Stimulated activated CD4-positive, alpha-beta T cell treated with anti-CD3 and anti-CD28 coated beads, TNF-alpha, amount 100 ng/mL, for 48 hours (primary cell): Measurements from ENCODE around the gene SEC24C.
"Not testable (repeated sequence)": the region's sequence is repeated elsewhere in the genome, so short reads cannot be mapped to it uniquely, and the experiment has no call there.

Source experiments
- DNase-seq, 3 donors: peaks; one replicate each; pipeline ENCODE4 v3.0.0-alpha.2; 2020; ENCODE audit warnings: low read depth in 3 of 3

Gene SEC24C, protein sequence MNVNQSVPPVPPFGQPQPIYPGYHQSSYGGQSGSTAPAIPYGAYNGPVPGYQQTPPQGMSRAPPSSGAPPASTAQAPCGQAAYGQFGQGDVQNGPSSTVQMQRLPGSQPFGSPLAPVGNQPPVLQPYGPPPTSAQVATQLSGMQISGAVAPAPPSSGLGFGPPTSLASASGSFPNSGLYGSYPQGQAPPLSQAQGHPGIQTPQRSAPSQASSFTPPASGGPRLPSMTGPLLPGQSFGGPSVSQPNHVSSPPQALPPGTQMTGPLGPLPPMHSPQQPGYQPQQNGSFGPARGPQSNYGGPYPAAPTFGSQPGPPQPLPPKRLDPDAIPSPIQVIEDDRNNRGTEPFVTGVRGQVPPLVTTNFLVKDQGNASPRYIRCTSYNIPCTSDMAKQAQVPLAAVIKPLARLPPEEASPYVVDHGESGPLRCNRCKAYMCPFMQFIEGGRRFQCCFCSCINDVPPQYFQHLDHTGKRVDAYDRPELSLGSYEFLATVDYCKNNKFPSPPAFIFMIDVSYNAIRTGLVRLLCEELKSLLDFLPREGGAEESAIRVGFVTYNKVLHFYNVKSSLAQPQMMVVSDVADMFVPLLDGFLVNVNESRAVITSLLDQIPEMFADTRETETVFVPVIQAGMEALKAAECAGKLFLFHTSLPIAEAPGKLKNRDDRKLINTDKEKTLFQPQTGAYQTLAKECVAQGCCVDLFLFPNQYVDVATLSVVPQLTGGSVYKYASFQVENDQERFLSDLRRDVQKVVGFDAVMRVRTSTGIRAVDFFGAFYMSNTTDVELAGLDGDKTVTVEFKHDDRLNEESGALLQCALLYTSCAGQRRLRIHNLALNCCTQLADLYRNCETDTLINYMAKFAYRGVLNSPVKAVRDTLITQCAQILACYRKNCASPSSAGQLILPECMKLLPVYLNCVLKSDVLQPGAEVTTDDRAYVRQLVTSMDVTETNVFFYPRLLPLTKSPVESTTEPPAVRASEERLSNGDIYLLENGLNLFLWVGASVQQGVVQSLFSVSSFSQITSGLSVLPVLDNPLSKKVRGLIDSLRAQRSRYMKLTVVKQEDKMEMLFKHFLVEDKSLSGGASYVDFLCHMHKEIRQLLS

GRCh38 chr10:73743905-73744663 is at the start of gene SEC24C:
Gene SEC24C (plus strand): TSS chr10:73744372. CDS start chr10:73746833, 2,461 bp downstream.
- DNase-seq, result peak; percentile 89 to 93 (median 92)

DNA sequence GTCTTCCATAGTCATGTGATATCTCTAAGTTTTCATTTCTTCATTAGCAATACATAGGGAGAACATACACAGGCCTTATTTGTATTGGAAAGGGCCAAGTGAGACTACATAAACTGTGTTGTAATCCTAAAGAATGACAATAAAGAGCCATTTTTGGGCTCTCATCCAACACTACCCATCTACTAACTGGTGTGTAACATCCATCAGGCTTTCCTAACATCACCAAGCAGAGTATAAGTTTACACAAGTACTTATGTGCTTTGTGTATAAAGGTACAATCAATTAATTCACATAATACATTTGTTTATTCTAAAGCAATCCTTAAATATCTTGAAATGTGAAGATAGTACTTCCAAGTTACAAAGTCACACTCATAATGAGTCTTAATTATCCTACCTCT is 48.9 kb upstream of the SEC24C start:
- DNase-seq, result not testable (repeated sequence)

- DNase-seq, result not testable (repeated sequence)
Observed at GRCh38 chr10:73697675-73698159, 46.5 kb upstream of the SEC24C start, which contains the start of gene AGAP5. Gene AGAP5 (minus strand): TSS chr10:73698109. CDS start chr10:73697755, 354 bp downstream.

DNA sequence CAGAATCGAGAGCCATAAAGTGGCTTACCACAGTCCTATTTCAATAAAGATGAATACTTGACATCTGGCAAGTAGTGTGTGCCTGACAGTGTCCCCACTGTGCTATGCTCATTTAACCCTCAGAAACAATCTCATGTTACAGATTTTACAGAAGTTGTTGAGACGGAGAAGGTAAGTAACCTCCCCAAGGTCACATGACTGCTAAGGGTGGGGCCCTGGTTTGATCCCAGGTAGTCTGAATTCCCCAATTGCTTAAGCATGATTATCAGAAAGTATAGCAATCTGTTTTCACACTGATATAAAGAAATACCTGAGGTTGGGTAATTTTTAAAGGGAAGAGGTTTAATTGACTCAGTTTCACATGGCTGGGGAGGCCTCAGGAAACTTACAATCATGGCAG is 45.4 kb upstream of the SEC24C start:
- not testable (repeated sequence) for DNase-seq

DNA sequence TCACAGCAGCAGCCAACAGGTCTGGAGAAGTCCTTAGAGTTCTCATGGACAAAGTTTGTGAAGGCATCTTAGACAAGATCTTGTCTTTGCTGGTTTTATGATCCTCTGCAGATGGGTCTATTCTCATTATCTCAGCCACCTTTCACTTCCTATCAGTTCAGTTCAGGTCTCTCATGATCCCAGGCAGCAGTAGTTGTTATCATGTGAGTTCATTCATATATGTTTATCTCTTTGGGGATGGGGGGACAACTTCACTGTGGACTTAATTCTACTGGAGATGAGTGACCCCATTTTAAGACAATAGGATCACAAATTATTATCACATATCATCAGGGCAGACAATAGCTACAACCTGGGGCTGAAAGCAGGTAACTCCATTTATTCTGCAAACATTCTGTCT is 40.2 kb upstream of the SEC24C start:
- DNase-seq, result not testable (repeated sequence)

DNA sequence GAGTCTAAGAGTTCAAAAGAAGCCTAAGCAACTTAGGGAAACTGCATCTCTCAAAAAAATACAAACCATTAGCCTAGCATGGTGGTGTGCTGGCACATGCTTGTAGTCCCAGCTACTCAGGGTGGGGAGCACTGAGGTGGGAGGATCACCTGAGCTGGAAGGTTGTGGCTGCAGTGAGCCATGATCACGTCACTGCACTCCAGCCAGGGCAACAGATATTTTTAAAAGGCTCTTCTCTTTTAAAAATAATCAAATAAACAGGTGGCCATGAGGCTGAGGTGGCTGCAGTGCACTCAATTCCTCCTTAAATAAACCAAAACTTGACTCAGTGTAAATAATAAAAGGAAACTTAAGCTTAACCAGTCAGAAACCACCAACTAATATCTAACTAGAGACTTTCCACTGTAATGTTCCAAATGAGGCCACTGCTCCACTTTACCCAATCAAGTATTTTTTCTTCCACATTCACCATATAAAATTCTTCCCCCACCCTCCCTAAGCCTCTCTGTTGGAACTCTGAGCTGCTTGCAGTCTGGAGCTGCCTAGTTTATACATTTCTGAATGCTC is 38.6 kb upstream of the SEC24C start:
- DNase-seq, result not testable (repeated sequence)

GRCh38 chr10:73706488-73706887 is 37.7 kb upstream of the SEC24C start:
- DNase-seq, result not testable (repeated sequence)

GRCh38 chr10:73707628-73708027 is 36.5 kb upstream of the SEC24C start:
- DNase-seq, result not testable (repeated sequence)

DNA sequence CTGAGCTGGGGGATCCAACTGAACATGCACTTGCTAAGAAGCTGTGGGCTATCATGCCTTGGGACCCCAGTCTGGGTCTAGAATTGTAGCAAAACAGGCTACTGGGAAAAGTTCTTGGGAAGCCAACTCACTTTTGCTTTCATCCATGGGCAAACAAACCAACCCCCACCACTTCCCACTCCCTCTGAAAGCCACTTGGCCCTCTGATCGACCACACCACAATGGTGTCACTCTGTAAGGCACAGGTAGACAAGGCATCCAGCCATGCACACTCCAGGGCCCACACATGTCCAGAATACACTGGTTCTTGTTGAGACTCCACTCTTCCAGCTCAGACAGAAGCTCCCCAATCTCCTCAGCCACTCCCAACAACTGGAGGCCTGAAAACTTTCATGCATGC is 36.0 kb upstream of the SEC24C start:
- not testable (repeated sequence) for DNase-seq

DNA sequence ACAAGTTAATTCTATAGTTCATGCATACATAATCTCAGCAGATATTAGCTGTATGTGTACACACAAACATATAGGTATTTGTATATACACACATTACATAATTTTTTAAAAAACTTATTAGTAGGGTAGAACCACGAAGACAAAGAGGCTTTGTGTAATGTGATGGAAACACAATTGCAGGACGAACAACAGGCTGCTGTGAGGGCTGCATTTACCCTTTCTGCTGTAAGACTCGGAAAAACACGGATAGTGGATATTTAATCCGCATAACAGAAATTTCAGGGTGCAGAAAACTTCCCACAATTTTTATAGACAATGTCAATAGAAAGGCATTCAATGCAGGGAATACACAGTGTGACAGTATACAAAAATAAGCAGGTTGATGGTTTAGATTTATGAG is 32.5 kb upstream of the SEC24C start:
- DNase-seq, result not testable (repeated sequence)

DNA sequence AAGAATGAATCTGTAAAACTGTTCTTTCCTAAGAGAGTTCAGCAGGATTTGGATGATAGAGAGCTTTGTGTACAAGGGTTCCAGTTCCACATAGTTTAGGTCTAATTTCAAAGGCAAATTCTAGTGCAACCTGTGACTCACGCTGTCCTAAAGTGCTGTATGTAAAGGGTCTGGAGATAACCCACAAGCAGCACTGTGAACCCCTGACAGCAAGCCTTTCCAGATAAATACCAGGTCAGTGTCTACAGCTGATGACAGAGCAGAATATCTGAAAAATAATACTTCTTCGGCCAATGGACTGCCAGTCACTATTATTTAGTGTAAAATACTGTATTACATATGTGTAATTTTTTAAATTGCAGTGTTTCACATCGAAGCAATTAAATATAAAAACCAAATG is 30.3 kb upstream of the SEC24C start:
- DNase-seq, result not testable (repeated sequence)

DNA sequence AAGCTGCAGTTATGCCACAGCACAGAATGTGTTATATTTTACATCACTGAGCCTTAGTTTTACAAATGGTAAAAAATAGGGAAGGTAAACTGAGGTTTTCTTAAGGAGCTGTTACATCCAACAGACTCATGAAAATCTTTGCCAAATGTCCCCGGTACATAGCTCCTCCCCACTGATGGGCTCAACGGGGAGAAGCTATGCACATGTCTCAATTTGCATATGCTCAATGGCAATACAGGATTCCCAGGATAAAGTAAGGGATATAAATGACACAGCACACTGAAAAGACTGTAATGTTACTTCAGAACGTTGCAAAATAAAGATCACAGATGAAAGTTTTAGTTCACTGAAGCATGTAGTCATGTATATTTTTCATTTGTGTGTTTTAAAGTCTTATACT is 29.7 kb upstream of the SEC24C start:
- DNase-seq, result not testable (repeated sequence)

GRCh38 chr10:73715179-73716156 is 28.7 kb upstream of the SEC24C start:
- not testable (repeated sequence) for DNase-seq

DNA sequence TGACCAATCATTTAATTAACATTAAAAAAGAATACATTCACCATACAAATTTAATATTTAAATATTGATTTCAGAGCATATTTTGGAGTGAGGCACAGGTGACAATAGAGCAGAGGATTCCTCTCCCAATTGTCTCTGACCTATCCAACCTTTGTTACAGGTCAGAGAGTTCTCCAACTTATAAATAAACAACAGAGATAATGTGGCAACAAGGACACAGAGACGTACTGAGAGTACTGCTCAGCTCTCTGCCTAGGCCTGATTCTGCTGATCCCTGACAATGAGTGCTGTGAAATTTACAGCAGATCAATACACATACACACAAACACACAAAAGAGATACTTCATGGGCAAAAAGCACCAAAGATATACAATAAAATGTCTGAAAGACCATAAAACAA is 27.9 kb upstream of the SEC24C start:
- DNase-seq, result no peak

- no peak for DNase-seq
Observed at GRCh38 chr10:73717556-73717955, 26.6 kb upstream of the SEC24C start.

GRCh38 chr10:73720561-73720960 is 23.6 kb upstream of the SEC24C start:
- DNase-seq, result not testable (repeated sequence)

DNA sequence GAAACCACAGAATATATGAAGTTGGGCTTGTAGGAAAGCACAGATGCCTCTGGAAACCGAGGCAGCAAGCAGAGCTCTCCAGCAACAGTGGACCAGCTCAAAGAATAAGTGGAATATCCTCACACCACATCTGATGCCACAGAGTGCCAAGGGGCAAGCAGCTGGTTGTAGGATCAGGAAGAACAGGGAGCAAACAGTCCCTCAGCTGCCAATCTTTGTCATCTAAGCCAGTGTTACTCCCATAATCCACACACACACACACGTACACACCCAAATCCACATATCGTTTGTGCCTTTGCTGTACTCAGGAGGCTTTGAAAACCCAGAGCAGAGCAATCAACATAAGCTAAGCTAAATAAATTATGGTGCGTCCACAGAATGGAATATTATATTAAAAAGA is 20.7 kb upstream of the SEC24C start:
- DNase-seq, result no peak

DNA sequence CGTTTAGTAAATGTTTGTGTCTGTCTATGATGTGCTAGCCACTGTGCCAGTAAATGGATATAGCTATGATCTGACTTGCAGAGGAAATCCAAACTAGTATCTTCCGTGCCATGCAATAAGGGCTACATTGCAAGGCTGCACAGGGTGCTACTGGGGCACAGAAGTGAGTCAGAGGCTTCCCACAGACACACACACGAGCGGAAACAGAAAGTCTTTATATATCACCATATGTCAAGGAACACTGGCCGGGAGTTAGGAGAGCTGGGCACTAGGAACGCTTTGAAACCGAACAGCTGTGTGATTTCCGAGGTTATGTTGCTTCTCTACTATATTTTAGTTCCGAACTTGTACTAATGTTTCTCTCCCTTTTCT is 14.4 kb upstream of the SEC24C start:
- DNase-seq, result peak in 2 of 3 donors; percentile 11 to 14

DNA sequence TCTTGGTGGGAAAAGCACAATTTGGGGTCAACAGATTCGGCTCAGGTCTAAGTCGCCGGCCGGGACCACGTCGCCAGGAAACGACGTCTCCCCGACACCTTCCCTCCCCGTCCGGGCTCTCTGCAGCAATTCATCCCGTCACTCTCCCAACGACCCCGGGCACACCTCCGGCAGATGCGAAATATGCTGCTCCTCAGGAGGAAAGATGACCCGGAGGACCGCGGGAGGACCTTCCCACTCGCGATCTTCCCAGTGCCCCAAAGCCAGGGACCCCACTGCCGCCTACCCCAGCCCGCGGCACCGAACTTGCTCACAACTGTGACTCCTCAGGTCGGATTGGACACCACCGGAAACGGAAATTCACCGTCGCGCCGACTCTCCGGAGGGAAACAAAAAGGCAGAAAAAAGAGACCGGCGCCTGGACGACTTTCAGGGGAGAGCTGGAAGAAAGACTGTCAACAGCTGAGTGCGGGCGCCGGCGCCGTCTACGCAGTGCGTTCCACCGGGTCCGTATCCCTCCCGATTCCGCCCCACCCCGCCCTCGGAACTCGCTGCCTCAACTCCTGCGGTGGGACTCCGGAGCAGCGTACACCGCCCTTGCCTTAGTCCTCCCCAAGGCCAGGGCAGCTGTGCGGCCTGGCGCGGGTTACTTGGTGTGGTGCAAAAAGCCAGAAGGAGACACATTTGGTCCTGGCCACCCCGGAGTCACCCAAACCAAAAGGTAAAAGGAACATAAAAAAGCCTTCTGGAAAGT is 13.8 kb upstream of the SEC24C start:
- peak; percentile 81 to 90 (median 88) for DNase-seq
